Measurements from ENCODE around the gene PIK3AP1. TPM values are rescaled to one million over a fixed set of nuclear protein-coding genes. Genes with fewer than 3 reads are reported as not detected.

The PIK3AP1 gene
- total RNA-seq, 4 donors from 2014 or later: 1.4 to 3.2 (median 2.8) TPM

- no peaks in the 10 kb centered on the region for H3K9me3 ChIP-seq
- DNase-seq (no peak), ATAC-seq (no peak)
- in situ Hi-C loops (cut with MboI; ENCODE audit: low sequenced_read_pairs in 4 of 4) (no loop called here), intact Hi-C loops (cut with DNase I; ENCODE audit: low total_unique reads) (no loop called here)
- H3K27ac ChIP-seq: no peak overlapping the region
- H3K4me1 ChIP-seq: peaks cover 0 to 8% of the 10 kb centered on the region in 2 donors
- H3K27me3 ChIP-seq: no peaks in the 10 kb centered on the region
- TF ChIP-seq POLR2A (IDR thresholded peaks at IDR 0.05) (no peak), CTCF (IDR thresholded peaks at IDR 0.05 in 4 of 5, conservative IDR thresholded peaks at IDR 0.05 in 1 of 5) (no peak)
- H3K4me3 ChIP-seq: no peak overlapping the region
- H3K36me3 ChIP-seq: no peaks in the 10 kb centered on the region
These were observed 41.6 kb downstream of the PIK3AP1 start for GRCh38 chr10:96678725-96679124.

- Histone ChIP-seq H3K9me3 (no peaks in the 10 kb centered on the region), H3K27me3 (no peaks in the 10 kb centered on the region), H3K4me3 (no peak overlapping the region), H3K27ac (no peak overlapping the region), H3K36me3 (no peaks in the 10 kb centered on the region), H3K4me1 (no peaks in the 10 kb centered on the region)
- DNase-seq (no peak), ATAC-seq (no peak)
- in situ Hi-C loops (cut with MboI; ENCODE audit: low sequenced_read_pairs in 4 of 4) (no loop called here), intact Hi-C loops (cut with DNase I; ENCODE audit: low total_unique reads) (no loop called here)
- TF ChIP-seq CTCF (IDR thresholded peaks at IDR 0.05 in 4 of 5, conservative IDR thresholded peaks at IDR 0.05 in 1 of 5) (no peak), POLR2A (IDR thresholded peaks at IDR 0.05) (no peak)
These were observed 43.8 kb downstream of the PIK3AP1 start for GRCh38 chr10:96676272-96677112.

- H3K4me1 ChIP-seq: no peaks in the 10 kb centered on the region
- no peaks in the 10 kb centered on the region for H3K36me3 ChIP-seq
- DNase-seq (no peak), ATAC-seq (no peak)
- no peak overlapping the region for H3K4me3 ChIP-seq
- H3K27me3 ChIP-seq: no peaks in the 10 kb centered on the region
- TF ChIP-seq CTCF (IDR thresholded peaks at IDR 0.05 in 4 of 5, conservative IDR thresholded peaks at IDR 0.05 in 1 of 5): no peak
- H3K27ac ChIP-seq: no peak overlapping the region
- no peaks in the 10 kb centered on the region for H3K9me3 ChIP-seq
- intact Hi-C loops (cut with DNase I; ENCODE audit: low total_unique reads) (no loop called here), in situ Hi-C loops (cut with MboI; ENCODE audit: low sequenced_read_pairs in 4 of 4) (no loop called here)
These were observed 44.5 kb downstream of the PIK3AP1 start for GRCh38 chr10:96675846-96676245.

GRCh38 chr10:96673318-96674099 lies 46.8 kb downstream of the PIK3AP1 start:
- TF ChIP-seq POLR2A (IDR thresholded peaks at IDR 0.05) (no peak), CTCF (IDR thresholded peaks at IDR 0.05 in 4 of 5, conservative IDR thresholded peaks at IDR 0.05 in 1 of 5) (no peak)

More at GRCh38 chr10:96673318-96674099, 46.8 kb downstream of the PIK3AP1 start:
- H3K4me3 ChIP-seq: no peak overlapping the region
- H3K27ac ChIP-seq: no peak overlapping the region
- no peaks in the 10 kb centered on the region for H3K27me3 ChIP-seq
- in situ Hi-C loops (cut with MboI; ENCODE audit: low sequenced_read_pairs in 4 of 4): no loop called here
- intact Hi-C loops (cut with DNase I; ENCODE audit: low total_unique reads): no loop called here
- H3K9me3 ChIP-seq: no peaks in the 10 kb centered on the region
- no peaks in the 10 kb centered on the region for H3K4me1 ChIP-seq
- no peak for ATAC-seq
- H3K36me3 ChIP-seq: no peaks in the 10 kb centered on the region
- DNase-seq: peak in 1 of 2 donors; percentile 27

Measured in gastrocnemius medialis (tissue), 4 donors.